Heart right ventricle (tissue), 16 donors: Measurements from ENCODE around the gene SFMBT2. TPM values are rescaled to one million over a fixed set of nuclear protein-coding genes. Genes with fewer than 3 reads are reported as not detected.
"Not testable (repeated sequence)": the region's sequence is repeated elsewhere in the genome, so short reads cannot be mapped to it uniquely, and the experiment has no call there.

Experiments
- ATAC-seq, 8 donors: fragments of 200-7000 bp; cut with Tn5 transposase; one replicate each; pipeline ENCODE4 v1.9.1; 2020; ENCODE audit warnings: mild to moderate bottlenecking in 8 of 8, moderate library complexity in 8 of 8, moderate number of reproducible peaks in 1 of 8
- DNase-seq, 2 donors: peaks; one replicate each; pipeline ENCODE4 v3.0.0-alpha.2; 2020
- H3K27ac ChIP-seq, 10 donors: fragments of 200-600 bp; sonication (generic) in 2 of 10; one replicate each; pipeline versions ENCODE4 v1.5.0 to v1.8.0; 2020 to 2022; ENCODE audit warnings: mild to moderate bottlenecking in 3 of 10
- H3K27me3 ChIP-seq, 7 donors: fragments of 200-600 bp; one replicate each; pipeline ENCODE4 v1.8.0; 2021 to 2022; ENCODE audit warnings: mild to moderate bottlenecking in 2 of 7
- H3K36me3 ChIP-seq, 9 donors: fragments of 200-600 bp; sonication (generic) in 1 of 9; one replicate each; pipeline versions ENCODE4 v1.5.0 to v1.8.0; 2020 to 2022; ENCODE audit warnings: mild to moderate bottlenecking in 2 of 9
- H3K4me1 ChIP-seq, 9 donors: fragments of 200-600 bp; sonication (generic) in 1 of 9; one replicate each; pipeline versions ENCODE4 v1.5.0 to v1.8.0; 2020 to 2022; ENCODE audit warnings: mild to moderate bottlenecking in 4 of 9
- H3K4me3 ChIP-seq, 10 donors: fragments of 200-600 bp; sonication (generic) in 2 of 10; one replicate each; pipeline versions ENCODE4 v1.5.0 to v1.8.0; 2020 to 2022; ENCODE audit warnings: mild to moderate bottlenecking in 7 of 10, moderate library complexity in 2 of 10
- H3K9me3 ChIP-seq, 11 donors: fragments of 200-600 bp in 10 of 11; sonication (generic) in 2 of 11; one replicate each; pipeline versions ENCODE4 v1.5.0 to v1.8.0; 2013 to 2022; ENCODE audit warnings: mild to moderate bottlenecking in 2 of 11, control low read depth in 1 of 11, moderate library complexity in 1 of 11
- WGBS, 2 donors: extraction: QIAGEN DNeasy Blood & Tissue Kit; methylation state at CpG; one replicate each; pipeline ENCODE4 v1.1.7; 2013; ENCODE audit warnings: inconsistent platforms in 1 of 2; 5-methylcytosine and 5-hydroxymethylcytosine counted together
- intact Hi-C, 10 donors: fragments of 100-400 bp; cut with DNase I; formaldehyde crosslinking; loops; one replicate each; pipeline versions ENCODE4 v1.11.1 to v1.14.2; 2022
- polyA plus RNA-seq, 2 donors: library from polyadenylated mRNA; stranded (reverse); fragments of 200-250 nt; gene quantifications; one replicate each; pipeline ENCODE4 v1.2.3, GENCODE V29; 2013
- total RNA-seq, 10 donors: library from RNA; stranded (reverse); fragmentation: NEBNext Ultra II Directional in 3 of 10; extraction: Animal tissue kit (Norgen Biotek cat#: 25700) in 3 of 10; gene quantifications; one replicate each; pipeline versions ENCODE4 v1.2.1 to v1.2.4, GENCODE V29; 2021 to 2023
- TF ChIP-seq, protein P1 (sequence below), 9 donors: fragments of 200-600 bp; sonication (generic) in 2 of 9; IDR thresholded peaks; one replicate each; pipeline versions ENCODE4 v1.5.0 to v1.8.0; 2021 to 2022; ENCODE audit warnings: antibody characterized with exemption in 9 of 9, mild to moderate bottlenecking in 5 of 9, moderate library complexity in 1 of 9
- donor health status: Arrhythmogenic right ventricular cardiomyopathy.
- donor health status: ischemic (EF 13 %, LVEDD 7.1; RV severe dilation, severe dysfunction).
- donor health status: healthy with polysubstance abuse.
- donor health status: DM: no; HTN: yes; CAD: no.
- donor health status: DM: no; HTN: no; CAD: no.
- donor health status: ischemic (EF 25% LVEDD 6.9; RV normal size, moderate dysfunction).
- donor health status: ischemic (EF 25% LVEDD 5.7; RV mildly dilated, moderate dysfunction).
- donor health status: healthy.
- donor health status: DM: yes; HTN: yes; CAD: no.
- donor health status: Ischemic cardiomyopathy.
- donor health status: ischemic (EF 35%, LVEDD 5.7; RV mildly dilated, moderate dysfunction).
- donor health status: nonischemic (EF 11% LVEDD 7.7; RV severe dilation, severe dysfunction).
- donor health status: DM: yes; HTN: yes; CAD: no.
- donor health status: PGD.
- donor health status: ischemic (EF 29% LVEDD 5.4; RV normal size, mild dysfunction).
- donor health status: nonischemic (EF 23%, LVEDD 6.1; RV moderate dilation, normal function).

Gene SFMBT2
- total and polyA plus RNA-seq, 12 donors = 4.1 to 14.2 (median 10.0) TPM

- WGBS, 2 donors = 73 to 75% methylated on average over 4 of the region's 4 CpGs
- TF ChIP-seq, protein P1, sequence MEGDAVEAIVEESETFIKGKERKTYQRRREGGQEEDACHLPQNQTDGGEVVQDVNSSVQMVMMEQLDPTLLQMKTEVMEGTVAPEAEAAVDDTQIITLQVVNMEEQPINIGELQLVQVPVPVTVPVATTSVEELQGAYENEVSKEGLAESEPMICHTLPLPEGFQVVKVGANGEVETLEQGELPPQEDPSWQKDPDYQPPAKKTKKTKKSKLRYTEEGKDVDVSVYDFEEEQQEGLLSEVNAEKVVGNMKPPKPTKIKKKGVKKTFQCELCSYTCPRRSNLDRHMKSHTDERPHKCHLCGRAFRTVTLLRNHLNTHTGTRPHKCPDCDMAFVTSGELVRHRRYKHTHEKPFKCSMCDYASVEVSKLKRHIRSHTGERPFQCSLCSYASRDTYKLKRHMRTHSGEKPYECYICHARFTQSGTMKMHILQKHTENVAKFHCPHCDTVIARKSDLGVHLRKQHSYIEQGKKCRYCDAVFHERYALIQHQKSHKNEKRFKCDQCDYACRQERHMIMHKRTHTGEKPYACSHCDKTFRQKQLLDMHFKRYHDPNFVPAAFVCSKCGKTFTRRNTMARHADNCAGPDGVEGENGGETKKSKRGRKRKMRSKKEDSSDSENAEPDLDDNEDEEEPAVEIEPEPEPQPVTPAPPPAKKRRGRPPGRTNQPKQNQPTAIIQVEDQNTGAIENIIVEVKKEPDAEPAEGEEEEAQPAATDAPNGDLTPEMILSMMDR (IDR thresholded peaks at IDR 0.05) = no peak
- Histone ChIP-seq H3K36me3 (peaks cover 0 to 46% (median 11%) of the 10 kb centered on the region in 9 donors), H3K27me3 (no peaks in the 10 kb centered on the region), H3K4me3 (no peak overlapping the region), H3K27ac (no peak overlapping the region), H3K9me3 (peaks cover 0 to 4% (median 0%) of the 10 kb centered on the region in 11 donors), H3K4me1 (peaks cover 0 to 4% (median 0%) of the 10 kb centered on the region in 9 donors)
- intact Hi-C loops = no loop called here
- ATAC-seq (no peak), DNase-seq (no peak)
These were observed 179.9 kb downstream of the SFMBT2 start for GRCh38 chr10:7230951-7231350.

DNA sequence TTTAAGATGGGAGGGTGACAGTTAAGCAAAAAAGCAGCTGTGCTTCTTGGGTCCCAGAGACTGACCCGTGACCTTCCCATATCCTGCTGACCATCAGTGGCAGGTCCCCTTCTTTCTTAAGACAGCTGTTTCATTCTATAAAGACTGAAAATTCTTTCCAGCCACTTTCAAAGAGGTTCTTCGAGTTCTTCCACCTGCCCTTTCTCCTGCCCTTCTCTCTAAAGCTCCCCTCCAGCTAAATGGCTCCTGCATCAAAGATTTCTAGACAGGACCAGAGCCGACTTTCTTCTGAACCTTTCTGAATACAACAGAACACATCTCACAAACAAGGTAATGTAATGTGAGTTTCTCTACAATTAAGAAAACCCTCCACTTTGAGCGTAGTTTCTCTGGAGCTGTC lies 180.8 kb downstream of the SFMBT2 start:
- H3K4me1 ChIP-seq = peaks cover 0 to 4% (median 0%) of the 10 kb centered on the region in 9 donors
- WGBS, 2 donors = 93 to 94% methylated on average over 4 of the region's 4 CpGs
- intact Hi-C loops = no loop called here

GRCh38 chr10:7225133-7225532 lies 185.7 kb downstream of the SFMBT2 start:
- TF ChIP-seq, protein P1 (IDR thresholded peaks at IDR 0.05) = no peak
- DNase-seq (no peak), ATAC-seq (no peak)
- intact Hi-C loops = no loop called here
- Histone ChIP-seq H3K4me1 (no peaks in the 10 kb centered on the region), H3K36me3 (peaks cover 0 to 71% (median 33%) of the 10 kb centered on the region in 9 donors), H3K27ac (no peak overlapping the region), H3K9me3 (peaks cover 0 to 37% (median 17%) of the 10 kb centered on the region in 11 donors), H3K27me3 (no peaks in the 10 kb centered on the region), H3K4me3 (no peak overlapping the region)
- 96 to 97% methylated on average over 8 of the region's 8 CpGs for WGBS, 2 donors

More for the DNA sequence above, 180.8 kb downstream of the SFMBT2 start:
- Histone ChIP-seq H3K27me3 (no peaks in the 10 kb centered on the region), H3K4me3 (no peak overlapping the region), H3K9me3 (peaks cover 0 to 7% (median 0%) of the 10 kb centered on the region in 11 donors), H3K27ac (no peak overlapping the region), H3K36me3 (peaks cover 0 to 54% (median 12%) of the 10 kb centered on the region in 9 donors)
- TF ChIP-seq, protein P1 (IDR thresholded peaks at IDR 0.05) = no peak
- DNase-seq = no peak
- no peak for ATAC-seq

- H3K4me1 ChIP-seq = peaks cover 0 to 19% (median 8%) of the 10 kb centered on the region in 9 donors
- ATAC-seq (peak; percentile 71 to 96 (median 89)), DNase-seq (no peak)
- no peaks in the 10 kb centered on the region for H3K27me3 ChIP-seq
- peaks cover 0 to 57% (median 14%) of the 10 kb centered on the region in 9 donors for H3K36me3 ChIP-seq
- no peak overlapping the region for H3K4me3 ChIP-seq
- intact Hi-C loops = loop anchor here in 1 of 10 donors (5.0 kb wide), 1 partner anchor 33 kb away; no protein-coding TSS in a partner anchor
- TF ChIP-seq, protein P1 (IDR thresholded peaks at IDR 0.05) = peak in 6 of 9 donors; percentile 12 to 53 (median 39)
- WGBS, 2 donors = 45 to 53% methylated on average over 3 of the region's 3 CpGs
- H3K9me3 ChIP-seq = peaks cover 0 to 20% (median 12%) of the 10 kb centered on the region in 11 donors
- H3K27ac ChIP-seq = peak overlapping the region in 7 of 10 donors; percentile 15 to 65 (median 39)
These were observed 191.9 kb downstream of the SFMBT2 start for GRCh38 chr10:7218968-7219367.

- DNase-seq, ATAC-seq, H3K4me3 ChIP-seq, H3K27me3 ChIP-seq, H3K4me1 ChIP-seq, intact Hi-C loops, H3K9me3 ChIP-seq, H3K27ac ChIP-seq: not testable (repeated sequence)
- WGBS, 2 donors = 94 to 98% methylated on average over 3 of the region's 3 CpGs
- H3K36me3 ChIP-seq = peaks cover 0 to 65% (median 0%) of the 10 kb centered on the region in 9 donors
These were observed 198.1 kb downstream of the SFMBT2 start for GRCh38 chr10:7212696-7213095.
